Left ventricle myocardium inferior (tissue), 1 donor: ENCODE results near the gene NOL4L. TPM values are rescaled to one million over a fixed set of nuclear protein-coding genes. Genes with fewer than 3 reads are reported as not detected.

Source experiments
- DNase-seq: peaks from one replicate; pipeline ENCODE4 v3.0.0-alpha.2; 2020
- H3K27ac ChIP-seq: fragments of 200-600 bp; replicated peaks from 2 replicates; pipeline ENCODE4 v1.8.0; 2021
- H3K27me3 ChIP-seq: fragments of 200-600 bp; 2 replicates; pipeline ENCODE4 v1.8.0; 2021; ENCODE audit warnings: low read depth
- H3K36me3 ChIP-seq: fragments of 200-600 bp; 2 replicates; pipeline ENCODE4 v1.8.0; 2021
- H3K4me1 ChIP-seq: fragments of 200-600 bp; 2 replicates; pipeline ENCODE4 v1.8.0; 2021
- H3K4me3 ChIP-seq: fragments of 200-600 bp; 2 replicates; pipeline ENCODE4 v1.8.0; 2021; ENCODE audit warnings: mild to moderate bottlenecking, moderate library complexity
- H3K9me3 ChIP-seq: fragments of 200-600 bp; replicated peaks from 2 replicates; pipeline ENCODE4 v1.8.0; 2021
- intact Hi-C: fragments of 100-400 bp; cut with micrococcal nuclease; formaldehyde crosslinking; loops from one replicate; pipeline ENCODE4 v1.11.0; 2022
- total RNA-seq: library from RNA; stranded (reverse); fragmentation: NEBNext Ultra II Directional; extraction: Animal tissue kit (Norgen Biotek cat#: 25700); gene quantifications from one replicate; pipeline ENCODE4 v1.2.1, GENCODE V29; 2021
- TF ChIP-seq, protein P1 (sequence below): fragments of 200-600 bp; IDR thresholded peaks from 2 replicates; pipeline ENCODE4 v1.8.0; 2021; ENCODE audit warnings: antibody characterized with exemption, mild to moderate bottlenecking, borderline replicate concordance
- donor health status: DM: no; HTN: yes; CAD: no; lungs with severe emphysema.

NOL4L gene
- total RNA-seq, 1 donor from 2014 or later, result 5.6 TPM

DNA sequence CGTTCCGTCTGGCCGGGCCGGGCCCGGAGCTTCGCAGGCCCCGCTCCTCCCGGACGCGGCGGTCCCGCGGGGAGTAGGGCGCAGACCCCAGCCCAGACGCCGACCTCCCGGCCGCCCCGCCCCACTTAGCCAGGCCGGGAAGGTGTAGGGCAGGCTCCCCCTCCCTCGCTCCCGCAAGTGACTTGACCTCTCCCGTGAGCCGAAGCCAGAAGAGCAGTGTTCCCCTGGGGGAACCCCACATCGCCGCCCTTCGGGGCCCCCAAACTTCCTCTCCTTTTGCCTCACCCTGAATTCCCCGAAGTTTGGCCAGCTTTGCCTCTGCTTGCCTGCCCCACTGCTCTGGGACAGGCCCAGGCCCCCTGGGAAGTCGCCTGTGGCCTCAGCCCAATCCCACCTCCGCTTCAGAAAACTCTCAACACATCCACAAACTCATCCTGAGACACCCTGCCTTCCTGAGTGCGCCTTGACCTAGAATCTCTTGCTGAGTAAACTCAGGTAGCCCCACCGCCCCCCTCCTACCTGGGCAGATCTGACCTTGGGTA is 524 bp upstream of the NOL4L start:
- no peak for DNase-seq
- no peak overlapping the region for H3K27ac ChIP-seq
- no peaks in the 10 kb centered on the region for H3K9me3 ChIP-seq
- peak overlapping the region; percentile 75 for H3K4me3 ChIP-seq
- peaks cover 25% of the 10 kb centered on the region for H3K4me1 ChIP-seq
- peaks cover 46% of the 10 kb centered on the region for H3K27me3 ChIP-seq
- TF ChIP-seq, protein P1, sequence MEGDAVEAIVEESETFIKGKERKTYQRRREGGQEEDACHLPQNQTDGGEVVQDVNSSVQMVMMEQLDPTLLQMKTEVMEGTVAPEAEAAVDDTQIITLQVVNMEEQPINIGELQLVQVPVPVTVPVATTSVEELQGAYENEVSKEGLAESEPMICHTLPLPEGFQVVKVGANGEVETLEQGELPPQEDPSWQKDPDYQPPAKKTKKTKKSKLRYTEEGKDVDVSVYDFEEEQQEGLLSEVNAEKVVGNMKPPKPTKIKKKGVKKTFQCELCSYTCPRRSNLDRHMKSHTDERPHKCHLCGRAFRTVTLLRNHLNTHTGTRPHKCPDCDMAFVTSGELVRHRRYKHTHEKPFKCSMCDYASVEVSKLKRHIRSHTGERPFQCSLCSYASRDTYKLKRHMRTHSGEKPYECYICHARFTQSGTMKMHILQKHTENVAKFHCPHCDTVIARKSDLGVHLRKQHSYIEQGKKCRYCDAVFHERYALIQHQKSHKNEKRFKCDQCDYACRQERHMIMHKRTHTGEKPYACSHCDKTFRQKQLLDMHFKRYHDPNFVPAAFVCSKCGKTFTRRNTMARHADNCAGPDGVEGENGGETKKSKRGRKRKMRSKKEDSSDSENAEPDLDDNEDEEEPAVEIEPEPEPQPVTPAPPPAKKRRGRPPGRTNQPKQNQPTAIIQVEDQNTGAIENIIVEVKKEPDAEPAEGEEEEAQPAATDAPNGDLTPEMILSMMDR, result no peak
- intact Hi-C loops, result no loop called here
- no peaks in the 10 kb centered on the region for H3K36me3 ChIP-seq

DNA sequence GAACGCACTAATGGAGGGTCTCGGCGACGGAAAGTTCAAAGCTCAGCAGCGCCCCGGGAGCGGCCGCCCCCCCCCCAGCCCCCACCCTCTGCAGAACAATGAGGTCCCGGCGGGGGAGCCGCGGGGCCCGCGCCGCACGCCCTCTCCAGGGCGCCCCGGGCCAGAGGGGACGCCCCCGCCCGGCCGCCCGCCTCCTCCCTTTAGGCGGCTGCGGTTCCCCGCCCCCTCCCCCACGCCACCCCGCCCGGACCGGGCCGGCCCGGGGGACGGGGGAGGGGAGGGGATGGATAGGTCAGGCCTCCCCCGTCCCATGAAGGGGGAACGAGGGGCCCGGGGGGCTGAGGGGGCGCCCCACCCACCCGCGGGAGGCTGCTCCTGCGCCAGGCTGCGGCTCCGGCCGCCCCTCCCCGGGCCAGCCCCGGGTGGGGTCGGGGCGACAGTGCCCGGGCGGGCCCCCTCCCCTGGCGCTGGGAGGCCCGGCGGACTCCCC is 1.5 kb downstream of the NOL4L start:
- Histone ChIP-seq H3K9me3 (no peaks in the 10 kb centered on the region), H3K4me1 (peaks cover 25% of the 10 kb centered on the region), H3K27me3 (peaks cover 46% of the 10 kb centered on the region), H3K36me3 (no peaks in the 10 kb centered on the region), H3K4me3 (peak overlapping the region; percentile 75), H3K27ac (peak overlapping the region; percentile 48)
- no peak for DNase-seq
- TF ChIP-seq, protein P1, result no peak
- intact Hi-C loops, result no loop called here

DNA sequence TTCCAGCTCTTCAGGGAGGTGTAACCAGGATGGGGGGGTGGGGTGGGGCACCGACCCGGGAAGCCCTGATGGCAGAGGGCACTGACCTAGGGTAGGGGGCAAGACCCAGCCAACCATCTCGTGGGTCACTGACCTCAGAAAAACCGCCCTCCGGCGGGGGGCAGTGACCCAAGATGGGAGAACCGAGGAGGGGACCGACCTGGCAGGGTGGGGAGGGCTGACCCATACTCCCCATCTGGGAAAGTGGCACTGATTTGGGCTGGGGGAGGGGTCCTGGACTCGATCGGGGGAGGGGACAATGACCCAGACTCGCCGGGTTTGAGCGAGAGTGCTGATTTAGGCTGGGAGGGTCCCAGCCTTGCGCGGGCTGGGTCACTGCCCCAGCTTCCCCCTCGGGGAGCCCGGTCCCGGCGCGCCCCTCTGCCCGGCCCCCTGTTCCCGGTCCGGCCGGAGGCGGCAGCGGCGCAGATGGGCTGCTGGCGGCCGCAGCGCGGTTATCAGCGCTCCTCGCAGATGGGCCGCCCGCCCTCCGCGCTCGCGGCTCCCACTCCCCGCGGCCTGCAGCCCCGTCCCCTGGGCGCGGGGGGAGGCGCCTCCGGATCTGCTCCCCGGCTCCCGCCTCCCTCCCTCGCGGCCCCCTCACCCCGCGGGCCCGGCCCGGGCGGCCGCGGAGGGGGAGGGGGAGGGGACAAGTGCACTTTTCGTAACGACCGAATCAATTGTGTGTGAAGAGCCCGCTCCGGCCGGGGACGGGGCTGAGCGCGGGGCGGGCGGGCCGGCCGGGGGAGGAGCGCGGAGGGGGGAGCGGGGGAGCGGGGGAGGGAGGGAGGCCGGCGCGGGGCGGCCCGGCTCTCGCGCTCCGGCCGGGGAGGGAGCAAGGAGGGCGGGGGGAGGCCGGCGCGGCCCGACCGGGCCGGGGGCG is 2.2 kb downstream of the NOL4L start:
- DNase-seq, result peak; percentile 25
- TF ChIP-seq, protein P1, result no peak
- peak overlapping the region; percentile 48 for H3K27ac ChIP-seq
- no peaks in the 10 kb centered on the region for H3K36me3 ChIP-seq
- H3K4me3 ChIP-seq, result peak overlapping the region; percentile 75
- intact Hi-C loops, result no loop called here
- H3K9me3 ChIP-seq, result no peaks in the 10 kb centered on the region
- peaks cover 40% of the 10 kb centered on the region for H3K27me3 ChIP-seq
- peaks cover 25% of the 10 kb centered on the region for H3K4me1 ChIP-seq

DNA sequence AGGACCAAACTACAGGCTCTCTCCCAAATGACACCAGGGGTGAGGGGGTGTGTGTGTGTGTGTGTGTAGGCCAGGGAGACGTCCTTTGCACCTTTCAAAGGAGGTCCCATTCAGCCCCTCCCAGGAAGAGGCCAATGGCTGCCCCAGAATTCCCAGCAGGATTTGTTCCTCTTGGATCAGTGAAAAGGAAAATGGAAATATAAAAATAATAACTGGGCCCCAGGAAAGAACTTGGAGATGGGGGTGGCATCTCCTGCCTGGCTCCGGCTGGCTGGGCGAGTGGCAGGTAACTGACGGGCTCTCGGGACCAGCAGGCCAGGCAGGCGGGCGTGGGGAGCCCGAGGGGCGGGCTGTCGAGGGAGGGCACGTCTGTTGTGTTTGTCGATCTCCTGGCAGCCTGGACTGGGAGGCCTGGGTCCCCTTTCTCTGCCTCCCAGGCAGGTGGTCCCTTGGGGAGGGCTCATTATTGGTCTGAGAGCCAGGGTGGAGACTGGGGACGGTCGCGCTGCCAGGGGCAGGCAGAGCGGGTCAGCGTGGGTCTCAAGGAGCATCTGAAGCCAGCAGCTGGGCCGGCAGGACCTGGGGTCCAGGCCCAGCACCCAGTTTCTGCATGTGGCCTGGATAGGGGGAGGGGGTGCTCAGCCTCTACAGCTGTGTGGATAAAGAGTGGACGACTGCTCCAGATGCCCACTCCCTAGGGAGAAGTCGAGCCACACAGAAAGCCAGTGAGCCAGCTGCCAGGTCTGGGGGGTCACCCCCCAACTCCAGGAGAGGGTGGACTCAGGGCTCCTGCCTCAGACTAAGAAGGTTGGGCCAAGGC is 3.1 kb downstream of the NOL4L start:
- intact Hi-C loops, result no loop called here
- Histone ChIP-seq H3K36me3 (no peaks in the 10 kb centered on the region), H3K4me1 (peaks cover 25% of the 10 kb centered on the region), H3K4me3 (peak overlapping the region; percentile 75), H3K9me3 (no peaks in the 10 kb centered on the region), H3K27me3 (peaks cover 32% of the 10 kb centered on the region), H3K27ac (no peak overlapping the region)
- no peak for DNase-seq
- TF ChIP-seq, protein P1, result no peak
